ENCODE data around the gene PTPN3.
"Not testable (repeated sequence)": the region's sequence is repeated elsewhere in the genome, so short reads cannot be mapped to it uniquely, and the experiment has no call there.

Gene PTPN3, protein sequence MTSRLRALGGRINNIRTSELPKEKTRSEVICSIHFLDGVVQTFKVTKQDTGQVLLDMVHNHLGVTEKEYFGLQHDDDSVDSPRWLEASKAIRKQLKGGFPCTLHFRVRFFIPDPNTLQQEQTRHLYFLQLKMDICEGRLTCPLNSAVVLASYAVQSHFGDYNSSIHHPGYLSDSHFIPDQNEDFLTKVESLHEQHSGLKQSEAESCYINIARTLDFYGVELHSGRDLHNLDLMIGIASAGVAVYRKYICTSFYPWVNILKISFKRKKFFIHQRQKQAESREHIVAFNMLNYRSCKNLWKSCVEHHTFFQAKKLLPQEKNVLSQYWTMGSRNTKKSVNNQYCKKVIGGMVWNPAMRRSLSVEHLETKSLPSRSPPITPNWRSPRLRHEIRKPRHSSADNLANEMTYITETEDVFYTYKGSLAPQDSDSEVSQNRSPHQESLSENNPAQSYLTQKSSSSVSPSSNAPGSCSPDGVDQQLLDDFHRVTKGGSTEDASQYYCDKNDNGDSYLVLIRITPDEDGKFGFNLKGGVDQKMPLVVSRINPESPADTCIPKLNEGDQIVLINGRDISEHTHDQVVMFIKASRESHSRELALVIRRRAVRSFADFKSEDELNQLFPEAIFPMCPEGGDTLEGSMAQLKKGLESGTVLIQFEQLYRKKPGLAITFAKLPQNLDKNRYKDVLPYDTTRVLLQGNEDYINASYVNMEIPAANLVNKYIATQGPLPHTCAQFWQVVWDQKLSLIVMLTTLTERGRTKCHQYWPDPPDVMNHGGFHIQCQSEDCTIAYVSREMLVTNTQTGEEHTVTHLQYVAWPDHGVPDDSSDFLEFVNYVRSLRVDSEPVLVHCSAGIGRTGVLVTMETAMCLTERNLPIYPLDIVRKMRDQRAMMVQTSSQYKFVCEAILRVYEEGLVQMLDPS

DNA sequence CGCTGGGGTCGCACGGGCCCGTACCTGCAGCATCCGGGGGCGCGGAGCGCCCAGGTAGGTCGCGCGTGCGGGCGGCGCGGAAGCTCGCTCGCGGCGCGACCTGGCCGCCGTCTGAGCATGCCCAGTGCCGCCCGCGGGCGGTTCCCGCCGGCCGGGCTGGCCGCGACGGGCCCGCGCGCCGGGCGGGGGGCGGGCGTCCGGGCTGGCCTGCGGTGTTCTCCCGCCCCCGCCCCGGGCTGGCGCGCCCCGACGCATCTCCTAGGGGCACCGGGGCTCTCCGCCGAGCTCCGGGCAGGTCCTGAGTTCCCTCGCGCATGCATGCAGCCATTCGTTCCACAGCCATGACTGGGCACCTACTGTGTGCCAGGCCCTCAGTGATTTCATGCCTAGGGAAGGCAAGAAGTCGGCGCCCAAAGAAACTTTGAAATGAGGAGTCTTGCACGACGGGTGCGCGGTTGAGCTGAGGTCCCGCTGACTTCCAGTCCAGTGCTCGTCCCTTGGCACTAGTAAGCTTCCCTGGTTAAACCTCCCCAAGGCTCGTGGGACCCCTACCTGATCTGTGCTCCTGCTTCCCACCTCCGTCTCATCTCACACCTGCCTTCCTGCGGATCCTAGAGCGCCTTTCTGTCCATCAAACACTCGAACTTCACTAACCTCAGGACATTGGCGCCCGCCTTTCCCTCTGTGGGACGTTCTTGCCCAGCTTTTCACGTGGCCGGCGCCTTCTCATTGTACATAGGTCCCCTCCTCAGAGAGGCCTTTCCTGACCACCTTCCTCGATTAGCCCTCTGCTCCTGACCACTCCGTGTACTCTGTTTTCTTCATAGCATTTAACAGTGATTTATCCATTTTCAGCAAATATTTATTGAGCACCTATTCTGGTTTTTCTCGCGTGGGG, at the start of gene PTPN3:
PTPN3 (minus strand) TSS at position 113 of the 898 bp plus-strand sequence. CDS start 34,873 bp downstream, outside the sequence.
- no peak for DNase-seq

DNA sequence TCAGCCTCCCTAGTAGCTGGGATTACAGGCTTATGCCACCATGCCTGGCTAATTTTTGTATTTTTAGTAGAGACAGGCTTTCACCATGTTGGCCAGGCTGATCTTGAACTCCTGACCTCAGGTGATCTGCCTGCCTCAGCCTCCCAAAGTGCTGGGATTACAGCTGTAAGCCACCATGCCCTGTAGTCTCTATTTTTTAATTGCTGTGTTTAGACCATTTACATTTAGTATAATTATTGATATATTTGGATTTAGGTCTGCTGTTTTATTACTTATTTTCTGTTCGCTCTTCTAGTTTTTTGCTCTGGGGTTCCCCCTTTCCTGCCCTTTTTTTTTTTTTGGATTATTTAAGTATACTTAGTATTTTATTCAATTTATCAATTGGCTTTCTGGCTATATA, 46.8 kb upstream of the PTPN3 start:
- not testable (repeated sequence) for DNase-seq

DNA sequence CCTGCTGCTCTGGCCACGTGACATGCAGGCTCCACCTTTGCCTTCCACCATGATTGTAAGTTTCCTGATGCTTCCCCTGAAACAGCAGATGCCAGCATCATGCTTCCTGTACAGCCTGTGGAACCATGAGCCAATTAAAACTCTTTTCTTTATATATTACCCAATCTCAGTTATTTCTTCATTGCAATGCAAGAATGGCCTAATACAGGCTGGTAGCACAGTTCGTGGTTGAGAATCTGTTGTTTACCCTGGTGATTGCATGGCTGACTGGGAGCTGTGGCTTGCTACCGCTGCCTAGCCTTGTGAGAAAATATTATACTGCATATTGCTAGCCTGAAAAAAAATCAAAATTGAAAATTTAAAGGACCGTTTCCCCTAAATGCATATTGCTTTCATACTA, 44.8 kb upstream of the PTPN3 start:
- DNase-seq: no peak

DNA sequence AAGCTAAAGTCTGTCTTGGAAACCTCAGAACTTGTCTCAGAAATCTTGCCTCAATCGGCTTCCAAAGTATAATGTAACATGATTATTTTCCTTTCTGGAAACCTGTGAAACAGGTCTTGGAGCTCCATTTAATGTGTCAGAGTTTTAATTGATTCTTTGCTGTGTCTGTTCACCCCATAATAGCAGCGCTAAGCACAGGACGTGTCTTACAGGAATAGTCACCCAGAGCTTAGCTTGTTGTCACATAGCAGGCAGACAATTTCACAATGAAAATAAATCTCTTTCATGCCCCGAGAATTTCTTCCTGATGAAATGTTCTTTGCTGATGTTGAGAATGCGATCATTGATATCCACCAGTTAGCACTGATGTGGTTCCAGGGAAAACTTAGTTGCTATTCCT, 40.2 kb upstream of the PTPN3 start:
- DNase-seq: no peak

DNA sequence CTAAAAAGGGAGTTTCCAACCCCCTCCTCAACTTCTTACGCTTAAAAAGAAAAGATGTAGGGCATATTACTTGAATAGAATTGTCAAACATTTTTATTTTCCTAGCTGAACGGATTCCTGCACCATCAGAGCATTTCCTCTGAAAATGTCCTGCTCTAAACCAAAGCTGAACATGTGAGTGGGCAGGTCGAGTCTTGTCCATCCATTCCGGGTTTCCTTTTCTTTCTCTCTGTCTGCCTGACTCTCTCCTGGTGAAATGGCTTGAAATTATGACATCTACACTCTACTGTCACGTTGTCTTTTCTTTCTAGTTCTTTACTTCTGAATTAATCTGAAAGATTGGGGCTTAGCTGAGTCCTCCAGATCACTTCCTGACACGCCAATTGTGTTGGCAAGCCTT, 39.2 kb upstream of the PTPN3 start:
- no peak for DNase-seq

DNA sequence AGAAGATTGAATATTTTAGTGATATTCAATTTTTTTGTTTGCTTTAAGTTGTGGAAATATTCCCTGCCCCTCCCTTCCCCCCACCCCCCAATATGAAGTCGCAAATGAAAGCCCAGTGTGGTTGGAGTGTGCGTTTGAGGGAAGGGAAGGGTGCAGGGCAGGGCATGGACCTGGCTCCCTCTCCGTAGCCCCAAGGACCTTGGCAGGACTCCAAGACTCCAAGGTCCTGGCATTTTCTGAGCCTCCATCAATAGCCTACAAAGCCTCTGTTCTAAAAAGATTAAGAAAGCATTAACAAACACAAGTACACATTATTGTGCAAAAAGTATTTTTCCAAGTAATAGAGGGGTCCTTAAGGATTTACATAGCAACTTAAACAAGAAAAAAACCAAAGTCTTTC, 38.8 kb upstream of the PTPN3 start:
- no peak for DNase-seq

DNA sequence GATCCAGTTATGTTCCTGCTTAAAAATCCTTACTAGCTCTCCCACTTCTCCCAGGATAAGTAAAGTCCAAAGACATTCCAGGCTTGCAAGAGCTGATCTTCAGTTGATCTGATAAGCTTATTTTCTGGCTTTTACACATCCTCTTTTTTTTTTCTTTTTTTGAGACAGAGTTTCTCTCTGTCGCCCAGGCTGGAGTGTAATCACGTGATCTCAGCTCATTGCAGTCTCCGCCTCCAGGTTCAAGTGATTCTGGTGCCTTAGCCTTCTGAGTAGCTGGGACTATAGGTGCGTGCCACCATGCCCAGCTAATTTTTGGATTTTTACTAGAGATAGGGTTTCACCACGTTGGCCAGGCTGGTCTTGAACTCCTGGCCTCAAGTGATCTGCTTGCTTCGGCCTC, 37.3 kb upstream of the PTPN3 start:
- no peak for DNase-seq

DNA sequence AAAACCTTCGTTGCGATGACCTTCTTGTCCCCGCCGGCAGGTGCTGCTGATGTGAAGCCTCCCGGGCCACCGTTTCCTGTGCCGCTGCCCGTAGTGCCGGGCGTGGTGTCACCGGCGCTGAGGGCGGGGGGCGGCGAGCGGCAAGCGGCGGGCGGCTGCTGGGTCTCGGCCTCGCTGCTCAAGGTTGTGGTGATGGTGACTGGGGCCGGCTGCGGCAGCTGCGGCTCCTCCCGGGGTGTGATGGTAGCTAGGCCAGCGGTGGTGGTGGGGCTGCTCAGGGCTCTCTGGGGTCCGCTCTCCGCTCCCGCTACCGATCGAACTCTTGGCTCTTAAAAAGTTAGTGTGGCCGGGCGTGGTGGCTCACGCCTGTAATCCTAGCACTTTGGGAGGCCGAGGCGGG, 36.0 kb upstream of the PTPN3 start:
- no peak for DNase-seq

DNA sequence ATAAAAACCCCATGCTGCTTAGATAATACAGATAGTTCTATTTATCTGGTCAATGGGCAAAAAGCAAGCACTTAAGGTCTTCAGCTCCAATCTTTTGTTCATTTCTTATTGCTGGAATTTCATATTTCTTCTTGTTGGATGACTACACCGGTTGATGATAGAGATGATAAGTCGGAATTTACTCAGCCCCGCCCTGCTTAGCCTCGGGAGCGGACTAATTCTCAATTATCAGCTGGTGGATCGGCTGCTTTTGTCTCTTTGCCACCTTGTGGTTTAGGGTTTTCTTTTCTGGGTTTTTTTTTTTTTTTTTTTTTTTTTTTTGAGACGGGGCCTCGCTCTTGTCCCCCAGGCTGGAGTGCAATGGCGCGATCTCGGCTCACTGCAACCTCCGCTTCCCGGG, 34.5 kb upstream of the PTPN3 start:
- not testable (repeated sequence) for DNase-seq

DNA sequence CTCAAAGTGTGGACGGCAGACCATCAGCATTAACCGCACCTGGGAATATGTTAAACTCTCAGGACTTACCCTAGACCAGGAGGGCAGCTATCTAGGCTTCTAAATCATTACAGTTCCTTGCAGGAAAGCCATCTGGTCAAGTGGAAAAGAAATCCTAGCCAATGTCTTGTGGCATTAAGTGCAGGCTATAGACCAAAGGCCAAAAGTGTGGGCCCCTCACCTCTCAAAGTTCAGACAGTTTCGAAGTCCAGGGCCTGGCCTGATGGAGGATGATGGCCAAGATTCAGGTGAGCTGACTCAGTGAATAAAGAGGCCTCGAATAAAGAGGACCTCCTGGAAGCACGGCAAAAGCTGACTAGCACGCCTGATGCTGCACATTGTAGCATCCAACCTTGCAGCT, 24.0 kb upstream of the PTPN3 start:
- no peak for DNase-seq

DNA sequence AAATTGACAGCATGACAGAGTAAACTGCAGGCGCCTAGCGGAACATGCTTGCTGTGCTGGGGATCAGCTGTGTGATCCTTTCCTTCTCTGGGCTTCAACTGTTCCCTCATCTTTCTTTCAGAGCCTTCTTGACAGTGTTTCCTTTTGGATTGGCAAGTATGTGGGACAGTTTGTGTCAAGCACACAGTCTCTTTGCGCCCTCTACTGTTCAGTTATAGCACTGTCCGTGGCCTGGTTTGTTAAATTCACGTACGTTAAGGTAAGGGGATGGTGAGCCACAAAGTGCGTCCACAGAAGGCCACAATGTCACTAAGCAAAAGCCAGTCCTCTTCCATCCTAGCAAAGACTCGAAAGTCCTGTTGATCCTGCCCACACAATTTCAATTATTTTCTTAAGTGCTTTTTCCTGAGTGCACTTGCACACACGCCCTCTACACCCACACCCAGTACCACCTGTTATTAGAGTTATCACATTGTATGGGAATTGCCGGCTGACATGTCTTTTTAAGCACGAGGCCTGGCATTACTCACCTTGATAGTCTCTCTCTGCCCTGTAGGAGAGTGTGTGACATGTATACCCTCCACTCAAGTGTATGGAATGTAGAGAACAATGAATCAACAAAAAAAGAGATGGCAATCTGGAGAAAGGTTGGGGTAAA, 22.5 kb upstream of the PTPN3 start:
- no peak for DNase-seq

DNA sequence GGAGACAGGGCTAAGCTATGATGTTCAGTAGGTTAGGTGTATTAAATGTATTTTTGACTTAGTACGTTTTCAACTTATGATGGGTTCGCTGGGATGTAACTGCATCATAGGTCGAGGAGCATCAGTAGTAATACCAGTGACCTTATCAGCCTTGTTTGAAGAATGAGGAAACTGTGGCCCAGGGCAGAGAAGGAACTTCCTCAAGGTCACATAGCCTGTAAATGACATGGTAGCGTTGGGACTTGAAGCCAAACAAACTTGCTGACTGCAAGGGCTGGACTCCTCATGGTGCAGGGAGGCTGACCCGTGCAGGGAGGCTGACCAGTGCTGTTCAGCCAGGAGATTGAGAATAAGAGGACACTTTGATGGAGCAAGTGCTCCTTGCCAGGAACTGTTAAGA, 21.3 kb upstream of the PTPN3 start:
- DNase-seq: no peak

DNA sequence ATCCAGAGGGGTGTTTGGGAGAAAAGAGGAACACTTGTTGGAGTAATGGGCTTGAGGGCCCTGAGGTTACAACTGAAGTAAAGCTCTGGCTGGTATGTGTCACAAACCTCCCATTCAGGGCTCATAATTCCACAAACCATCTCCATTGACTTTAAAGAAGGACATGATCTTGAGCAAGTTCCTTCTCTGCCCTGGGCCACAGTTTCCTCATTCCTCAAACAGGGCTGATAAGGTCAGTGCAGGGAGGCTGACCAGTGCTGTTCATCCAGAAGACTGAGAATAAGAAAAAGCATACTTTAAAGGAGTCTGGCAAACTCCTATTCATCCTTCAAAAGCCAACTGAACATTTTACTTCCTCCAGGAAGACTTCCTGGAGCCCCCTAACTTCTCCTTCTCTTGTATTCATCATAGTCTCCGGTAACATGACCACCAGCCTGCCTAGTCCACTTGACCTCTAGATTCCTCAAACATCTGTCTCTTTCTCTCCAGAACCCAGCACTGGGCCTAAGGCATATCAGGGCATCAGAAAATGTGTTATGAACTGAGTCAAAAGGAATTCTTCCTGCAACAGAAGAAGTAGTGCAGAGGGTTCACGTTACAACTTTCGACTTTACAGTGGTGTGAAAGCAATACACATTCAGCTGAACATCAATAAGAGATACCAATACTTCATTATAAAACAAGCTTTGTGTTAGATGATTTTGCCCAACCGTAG, 20.7 kb upstream of the PTPN3 start:
- DNase-seq: no peak

DNA sequence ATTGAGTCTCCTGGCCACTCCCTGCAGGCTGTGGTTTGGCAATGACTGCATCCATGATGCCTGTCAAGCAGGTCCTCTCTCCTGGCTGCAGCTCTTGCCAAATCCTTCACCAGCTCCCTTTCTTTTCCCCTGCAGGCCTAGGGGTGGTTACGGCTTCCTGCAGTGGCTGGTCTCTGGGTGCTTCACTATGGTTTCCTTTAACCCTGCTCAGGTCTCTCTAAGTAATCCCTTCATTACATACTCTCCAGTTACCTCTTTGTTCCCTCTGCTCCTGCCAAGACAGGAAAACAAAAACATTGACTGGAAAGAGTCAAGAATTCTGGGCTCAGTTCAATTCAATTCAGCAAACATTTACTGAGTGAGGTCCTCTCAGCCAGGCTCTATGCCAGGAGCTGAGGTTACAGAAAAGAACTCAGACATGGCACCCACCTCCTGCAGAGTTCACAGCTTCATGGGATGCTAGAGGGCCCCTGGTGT, 19.8 kb upstream of the PTPN3 start:
- DNase-seq: no peak

DNA sequence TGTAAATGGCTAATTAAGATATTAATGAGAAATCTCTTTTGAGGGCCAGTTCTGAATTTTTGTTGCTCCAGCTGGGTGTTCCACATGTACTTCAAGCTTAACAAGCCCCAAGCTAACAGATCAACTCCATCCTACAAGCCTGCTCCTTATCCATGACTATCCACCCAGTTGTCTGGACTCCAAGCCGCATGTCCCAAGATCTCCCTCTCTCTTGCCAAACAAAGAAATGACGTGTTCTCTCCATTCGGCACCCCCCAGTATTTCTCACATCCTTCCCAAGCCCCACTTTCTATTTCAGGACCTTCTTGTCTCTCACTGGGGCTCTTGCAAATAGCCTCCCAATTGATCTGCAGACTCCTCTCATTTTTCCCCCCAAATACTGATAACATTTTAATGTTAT, 15.8 kb upstream of the PTPN3 start:
- no peak for DNase-seq

DNA sequence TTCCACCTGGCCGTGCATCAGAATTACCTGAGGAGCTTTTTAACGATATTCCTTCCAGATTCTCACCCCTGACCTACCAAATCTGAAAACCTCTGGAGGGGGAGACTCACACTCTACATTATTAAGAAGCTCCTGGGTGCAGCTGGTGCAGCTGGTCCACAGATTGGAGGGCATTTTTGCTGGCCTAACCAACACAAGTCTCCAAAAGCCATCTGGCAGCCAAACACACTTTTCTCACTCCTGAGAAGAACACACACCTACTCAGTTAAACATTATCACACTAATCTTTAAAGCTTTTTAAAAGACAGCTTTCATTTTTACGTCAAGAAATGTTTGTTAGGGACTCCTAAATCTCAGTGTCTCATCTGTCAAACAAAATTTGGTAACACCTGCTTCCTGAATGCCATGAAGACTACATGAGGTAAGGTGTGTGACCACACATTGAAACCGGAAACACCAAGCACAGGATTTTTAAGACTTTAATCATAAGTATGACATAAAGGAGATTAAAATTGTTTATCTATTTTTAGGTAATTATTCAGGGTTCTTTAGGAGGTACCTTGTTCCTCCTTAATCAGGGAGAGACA, 14.2 kb upstream of the PTPN3 start:
- no peak for DNase-seq

DNA sequence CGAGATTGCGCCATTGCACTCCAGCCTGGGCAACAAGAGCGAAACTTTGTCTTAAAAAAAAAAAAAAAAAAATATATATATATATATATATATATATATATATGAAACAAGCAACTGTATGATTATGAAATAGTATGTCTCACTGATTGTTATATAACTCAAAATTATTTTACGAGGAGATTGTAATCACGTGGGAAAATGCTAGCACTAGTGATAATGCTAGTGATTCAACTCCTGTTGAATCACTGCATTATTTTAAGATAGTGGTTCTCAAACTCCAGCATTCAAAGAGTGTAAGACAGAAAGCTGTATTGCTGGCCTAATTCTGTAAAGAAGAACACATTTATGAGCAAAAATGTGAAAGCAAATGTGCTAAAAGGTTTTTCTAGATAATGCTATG, 12.4 kb upstream of the PTPN3 start:
- no peak for DNase-seq

DNA sequence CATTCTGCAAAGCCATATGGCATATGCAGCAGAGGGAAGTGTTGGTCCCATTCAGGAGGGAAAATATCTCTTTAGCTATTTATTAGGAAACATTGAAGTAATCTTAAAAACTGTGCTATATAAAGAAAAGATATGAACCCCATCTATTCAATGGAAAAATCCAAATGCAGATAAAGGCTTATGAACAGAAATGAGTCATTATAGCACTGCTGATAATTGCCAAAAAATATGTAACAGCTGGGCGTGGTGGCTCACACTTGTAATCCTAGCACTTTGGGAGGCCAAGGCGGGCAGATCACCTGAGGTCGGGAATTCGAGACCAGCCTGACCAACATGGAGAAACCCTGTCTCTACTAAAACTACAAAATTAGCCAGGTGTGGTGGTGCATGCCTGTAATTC, 11.9 kb upstream of the PTPN3 start:
- not testable (repeated sequence) for DNase-seq

DNA sequence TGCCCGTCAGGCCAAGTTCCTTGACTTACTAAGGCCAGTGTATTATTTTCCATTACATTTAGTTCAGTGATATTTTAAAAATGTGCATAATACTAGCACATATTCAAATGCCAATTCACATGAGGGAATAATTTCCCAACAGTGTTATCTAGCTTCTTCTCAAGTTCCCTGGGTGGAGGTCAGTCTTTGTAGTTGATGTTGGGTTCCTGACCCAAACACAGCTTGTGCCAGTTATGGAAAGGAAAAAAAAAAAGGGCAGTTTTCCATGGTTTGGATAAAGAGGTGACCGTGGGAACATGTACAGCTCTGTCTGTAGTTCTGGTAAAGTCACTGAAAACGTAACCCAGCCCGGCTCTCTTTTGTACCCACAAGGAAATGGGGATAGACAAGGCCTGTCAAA, 11.5 kb upstream of the PTPN3 start:
- DNase-seq: no peak

DNA sequence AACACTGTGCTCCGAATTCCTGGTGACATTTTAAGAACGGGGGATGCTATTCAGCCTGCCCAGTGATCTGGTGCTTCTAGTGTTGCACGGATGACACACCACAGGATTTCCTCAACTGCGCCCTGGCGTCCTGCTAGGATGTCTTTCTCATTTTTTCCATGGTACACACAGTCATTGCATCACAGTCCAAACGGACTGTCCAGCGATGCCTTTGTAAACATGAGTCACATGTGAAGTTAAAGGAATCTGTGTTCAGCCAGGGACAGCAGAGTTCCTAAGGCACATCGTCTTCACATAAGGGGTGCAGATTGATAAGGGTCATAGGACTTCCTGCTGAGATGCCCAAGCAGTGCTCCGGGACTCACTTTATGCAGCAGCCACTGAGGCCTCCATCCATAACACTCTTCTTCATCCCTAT, 9.3 kb upstream of the PTPN3 start:
- no peak for DNase-seq

DNA sequence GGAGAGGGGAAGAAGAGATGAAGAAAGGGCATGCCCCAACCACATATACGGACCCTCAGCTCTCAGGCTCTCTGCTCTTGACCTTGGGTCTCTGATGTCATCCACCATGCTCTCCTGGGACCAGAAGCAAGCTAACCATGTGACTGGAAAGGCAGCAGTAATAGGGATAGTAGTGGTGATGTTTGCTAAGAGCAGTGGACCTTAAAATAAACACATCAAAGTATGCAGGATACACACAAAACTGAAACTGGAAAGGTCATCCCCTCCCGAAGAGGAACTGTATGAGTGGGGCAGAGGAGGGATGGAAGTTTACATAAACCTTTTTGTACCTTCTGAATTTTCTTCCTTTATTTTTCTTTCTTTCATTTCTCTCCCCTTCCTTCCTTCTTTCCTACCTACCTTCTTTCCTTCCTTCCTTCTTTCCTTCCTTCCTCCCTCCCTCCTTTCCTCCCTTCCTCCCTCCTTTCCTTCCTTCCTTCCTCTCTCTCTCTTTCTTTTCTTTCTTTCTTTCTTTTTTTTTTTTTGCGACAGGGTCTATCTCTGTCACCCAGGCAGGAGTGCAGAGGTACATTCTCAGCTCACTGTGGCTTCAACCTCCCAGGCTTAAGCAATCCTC, 8.1 kb upstream of the PTPN3 start:
- no peak for DNase-seq
